Fibroblast of lung (primary cell): ENCODE data around the gene CORO2A. TPM values are rescaled to one million over a fixed set of nuclear protein-coding genes. Genes with fewer than 3 reads are reported as not detected.
A peak's percentile ranks its signal among the peaks of the same experiment; 100 is the strongest.

Experiments used
- DNase-seq, 2 donors: peaks; one replicate each; pipeline versions ENCODE4 v3.0.0 to v3.0.0-alpha.2; 2010; ENCODE audit warnings: low read depth in 2 of 2
- H2AFZ ChIP-seq: 2 replicates; pipeline ENCODE4 v1.5.1; 2012; ENCODE audit warnings: low read length, control low read depth, inconsistent platforms
- H3K27ac ChIP-seq: 2 replicates; pipeline ENCODE4 v1.5.1; 2011; ENCODE audit warnings: low read length, control low read depth; ENCODE audit not compliant: insufficient read depth
- H3K27me3 ChIP-seq: 2 replicates; pipeline ENCODE4 v1.5.1; 2011; ENCODE audit warnings: mild to moderate bottlenecking, low read length; ENCODE audit not compliant: control insufficient read depth, insufficient read depth
- H3K36me3 ChIP-seq: 2 replicates; pipeline ENCODE4 v1.5.1; 2011; ENCODE audit warnings: low read length; ENCODE audit not compliant: control insufficient read depth, insufficient read depth
- H3K4me1 ChIP-seq: 2 replicates; pipeline ENCODE4 v1.5.1; 2011; ENCODE audit warnings: low read length; ENCODE audit not compliant: control insufficient read depth, insufficient read depth; ENCODE audit errors: extremely low read depth
- H3K4me2 ChIP-seq: 2 replicates; pipeline ENCODE4 v1.5.1; 2011; ENCODE audit warnings: low read length, control low read depth; ENCODE audit not compliant: insufficient read depth; ENCODE audit errors: extremely low read depth
- H3K4me3 ChIP-seq, 4 experiments: fragments of 200-600 bp in 1 of 4; sonication (generic) in 1 of 4; replicated peaks in 1 of 4; 2 replicates each; pipeline ENCODE4 v1.5.1; 2011 to 2016; ENCODE audit warnings: low read length in 4 of 4, low read depth in 3 of 4, mild to moderate bottlenecking in 3 of 4, control low read depth in 2 of 4, inconsistent platforms in 1 of 4, mixed read lengths in 1 of 4; ENCODE audit not compliant: insufficient read depth in 1 of 4; ENCODE audit errors: control extremely low read depth in 1 of 4
- H3K79me2 ChIP-seq: 2 replicates; pipeline ENCODE4 v1.5.1; 2012; ENCODE audit warnings: mild to moderate bottlenecking, low read length, inconsistent platforms; ENCODE audit not compliant: control insufficient read depth, insufficient read depth
- H3K9ac ChIP-seq: 2 replicates; pipeline ENCODE4 v1.5.1; 2011; ENCODE audit warnings: mild to moderate bottlenecking, low read length, control low read depth; ENCODE audit not compliant: insufficient read depth
- H3K9me3 ChIP-seq: 2 replicates; pipeline ENCODE4 v1.5.1; 2012; ENCODE audit warnings: low read depth, low read length; ENCODE audit not compliant: control insufficient read depth, insufficient read depth
- H4K20me1 ChIP-seq: 2 replicates; pipeline ENCODE4 v1.5.1; 2011; ENCODE audit warnings: low read length; ENCODE audit not compliant: control insufficient read depth, insufficient read depth; ENCODE audit errors: extremely low read depth
- EZH2 ChIP-seq: IDR thresholded peaks from 2 replicates; pipeline ENCODE4 v1.5.1; 2012; ENCODE audit warnings: low read length, control low read depth, mild to moderate bottlenecking; ENCODE audit errors: missing control alignments
- polyA minus RNA-seq: library from RNA; depleted of rRNA, polyadenylated mRNA; stranded (reverse); fragments of >200 nt; gene quantifications from 2 replicates; pipeline ENCODE4 v1.2.3, GENCODE V29; 2011; ENCODE audit warnings: low replicate concordance
- polyA plus RNA-seq, 2 donors: library from polyadenylated mRNA; depleted of rRNA in 1 of 2; stranded (reverse) in 1 of 2; unstranded in 1 of 2; fragments of >200 nt; gene quantifications; 2 replicates each; pipeline ENCODE4 v1.2.1, GENCODE V29; 2011 to 2012; ENCODE audit warnings: missing spikeins in 1 of 2
- total RNA-seq: library from RNA; depleted of rRNA; stranded (reverse); fragments of >200 nt; gene quantifications from 2 replicates; pipeline ENCODE4 v1.2.1, GENCODE V29; 2014
- TF ChIP-seq, protein P1 (sequence below), 2 donors: IDR thresholded peaks in 1 of 2; conservative IDR thresholded peaks in 1 of 2; 1 replicate in 1 of 2; 2 replicates in 1 of 2; pipeline ENCODE4 v1.5.1; 2011 to 2012; ENCODE audit warnings: low read length in 2 of 2, control low read depth in 1 of 2, inconsistent platforms in 1 of 2, low read depth in 1 of 2, mild to moderate bottlenecking in 1 of 2

Gene CORO2A
- total RNA-seq, result under 0.01 and 0.50 TPM in 2 replicates
- 0.11 and 0.26 TPM in 2 replicates for polyA plus RNA-seq
- 0.15 and 0.24 TPM in 2 replicates for polyA plus RNA-seq (2012)
- 0.67 TPM in 1 of 2 replicates, not detected in the other for polyA minus RNA-seq

DNA sequence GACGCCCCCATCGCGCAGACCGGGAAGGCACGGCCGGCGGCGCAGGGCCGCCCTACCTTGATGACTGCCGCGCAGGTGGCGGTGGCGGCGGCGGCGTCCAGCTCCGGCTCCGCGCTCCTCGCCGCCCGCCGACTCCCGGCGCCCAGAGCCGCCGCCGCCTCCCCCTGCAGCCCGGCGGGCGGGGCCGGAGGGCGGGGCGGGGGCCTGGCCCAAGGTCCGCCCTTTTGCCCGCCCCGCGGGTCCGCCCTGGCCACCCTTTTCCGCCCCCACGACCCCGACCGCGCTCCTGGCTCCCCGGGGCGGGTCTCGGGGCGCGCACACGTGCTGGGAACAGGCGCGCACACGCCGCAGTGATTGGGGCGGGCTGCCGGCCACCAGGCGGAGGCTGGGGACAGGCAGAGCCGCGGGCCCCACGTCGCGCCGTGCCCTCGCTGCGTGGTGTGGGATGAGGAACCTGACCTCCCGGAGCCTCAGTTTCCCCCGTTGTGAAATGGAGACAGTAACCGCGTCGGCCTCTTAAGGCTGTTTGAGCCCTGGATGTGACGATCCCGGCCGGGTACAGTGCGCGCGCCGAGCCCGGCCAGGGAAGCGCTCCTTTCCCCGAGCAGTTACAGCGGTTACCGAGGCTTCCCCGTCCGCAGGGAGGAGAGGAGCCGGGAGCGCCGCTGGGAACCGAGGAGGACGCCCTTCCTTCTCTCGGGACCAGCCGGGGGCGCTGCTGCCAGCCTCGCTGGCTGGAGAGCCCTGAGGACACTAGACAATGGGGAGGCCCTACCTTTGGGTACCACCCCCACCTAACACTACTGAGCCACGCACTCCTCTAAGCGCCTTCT, at the start of gene CORO2A:
Gene CORO2A (minus strand): TSS at position 135 of the 833 bp plus-strand sequence. CDS start 34,977 bp downstream, outside the sequence.
- peaks cover 9% of the 10 kb centered on the region for H3K27me3 ChIP-seq
- H3K9me3 ChIP-seq, result no peaks in the 10 kb centered on the region
- H3K4me3 ChIP-seq, result peak within 1 kb of the TSS; percentile 23 to 74 (median 52)
- TF ChIP-seq EZH2, result no peak
- TF ChIP-seq, protein P1, sequence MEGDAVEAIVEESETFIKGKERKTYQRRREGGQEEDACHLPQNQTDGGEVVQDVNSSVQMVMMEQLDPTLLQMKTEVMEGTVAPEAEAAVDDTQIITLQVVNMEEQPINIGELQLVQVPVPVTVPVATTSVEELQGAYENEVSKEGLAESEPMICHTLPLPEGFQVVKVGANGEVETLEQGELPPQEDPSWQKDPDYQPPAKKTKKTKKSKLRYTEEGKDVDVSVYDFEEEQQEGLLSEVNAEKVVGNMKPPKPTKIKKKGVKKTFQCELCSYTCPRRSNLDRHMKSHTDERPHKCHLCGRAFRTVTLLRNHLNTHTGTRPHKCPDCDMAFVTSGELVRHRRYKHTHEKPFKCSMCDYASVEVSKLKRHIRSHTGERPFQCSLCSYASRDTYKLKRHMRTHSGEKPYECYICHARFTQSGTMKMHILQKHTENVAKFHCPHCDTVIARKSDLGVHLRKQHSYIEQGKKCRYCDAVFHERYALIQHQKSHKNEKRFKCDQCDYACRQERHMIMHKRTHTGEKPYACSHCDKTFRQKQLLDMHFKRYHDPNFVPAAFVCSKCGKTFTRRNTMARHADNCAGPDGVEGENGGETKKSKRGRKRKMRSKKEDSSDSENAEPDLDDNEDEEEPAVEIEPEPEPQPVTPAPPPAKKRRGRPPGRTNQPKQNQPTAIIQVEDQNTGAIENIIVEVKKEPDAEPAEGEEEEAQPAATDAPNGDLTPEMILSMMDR (conservative IDR thresholded peaks at IDR 0.05 in 1 of 2, IDR thresholded peaks at IDR 0.05 in 1 of 2; ENCODE audit: low read depth in 1 of 2, low read length in 2 of 2), result peak; percentile 34 to 57
- no peaks in the 10 kb centered on the region for H4K20me1 ChIP-seq
- DNase-seq, result peak; percentile 58 to 68
- peak within 1 kb of the TSS; percentile 26 for H2AFZ ChIP-seq
- no peaks in the 10 kb centered on the region for H3K79me2 ChIP-seq
- H3K27ac ChIP-seq, result no peak within 1 kb of the TSS
- H3K4me1 ChIP-seq, result no peaks in the 10 kb centered on the region
- peak within 1 kb of the TSS; percentile 71 for H3K4me2 ChIP-seq
- no peaks in the 10 kb centered on the region for H3K36me3 ChIP-seq
- H3K9ac ChIP-seq, result no peak within 1 kb of the TSS

DNA sequence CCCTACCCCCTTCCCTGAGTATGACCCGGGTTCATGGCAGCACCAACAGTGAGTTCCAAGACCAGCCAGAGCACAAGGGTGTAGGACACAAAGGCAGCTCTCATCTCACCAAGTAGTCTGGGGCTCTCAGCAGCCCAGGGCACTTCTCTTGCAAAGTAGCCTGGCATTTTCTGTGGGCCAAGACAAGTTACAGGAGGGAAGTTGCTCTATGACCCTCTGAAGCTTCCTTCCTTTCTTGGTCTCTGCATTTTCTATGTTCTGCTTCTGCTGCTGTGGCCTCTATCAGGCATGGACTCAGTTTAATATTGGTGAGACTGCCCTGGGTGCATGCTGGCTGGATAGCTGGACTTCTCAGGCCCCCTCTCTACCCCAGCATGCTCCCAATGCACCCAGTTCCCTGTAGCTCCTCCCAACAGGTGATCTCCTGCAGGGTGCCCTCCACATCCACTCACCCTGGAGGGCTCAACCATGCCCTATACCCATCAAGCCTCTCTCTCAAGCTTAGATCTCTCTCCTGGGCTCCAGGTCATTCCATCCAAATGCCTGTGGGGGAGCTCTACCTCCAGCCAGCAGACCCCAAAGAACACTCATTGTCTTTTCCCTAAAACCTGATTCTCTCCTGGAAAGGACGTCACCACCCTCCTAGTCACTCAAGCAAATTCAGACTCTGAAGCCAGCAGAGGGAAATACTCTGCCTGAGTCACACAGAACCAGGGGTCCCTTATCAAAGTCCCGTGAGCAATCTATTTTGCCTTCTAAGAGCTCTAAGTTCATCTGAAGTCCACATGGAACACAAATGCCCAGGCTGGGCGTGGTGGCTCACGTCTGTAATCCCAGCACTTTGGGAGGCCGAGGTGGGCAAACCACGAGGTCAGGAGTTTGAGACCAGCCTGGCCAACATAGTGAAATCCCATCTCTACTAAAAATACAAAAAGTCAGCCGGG, 49.2 kb upstream of the CORO2A start:
- TF ChIP-seq, protein P1 (conservative IDR thresholded peaks at IDR 0.05 in 1 of 2, IDR thresholded peaks at IDR 0.05 in 1 of 2; ENCODE audit: low read depth in 1 of 2, low read length in 2 of 2), result no peak
- TF ChIP-seq EZH2, result no peak
- no peaks in the 10 kb centered on the region for H3K4me1 ChIP-seq
- H3K27ac ChIP-seq, result no peak overlapping the region
- H2AFZ ChIP-seq, result no peak overlapping the region
- H3K79me2 ChIP-seq, result no peaks in the 10 kb centered on the region
- H3K4me3 ChIP-seq, result no peak overlapping the region
- H3K9ac ChIP-seq, result no peak overlapping the region
- no peaks in the 10 kb centered on the region for H3K9me3 ChIP-seq
- no peaks in the 10 kb centered on the region for H3K27me3 ChIP-seq
- H4K20me1 ChIP-seq, result no peaks in the 10 kb centered on the region
- H3K4me2 ChIP-seq, result no peak overlapping the region
- peaks cover 1% of the 10 kb centered on the region for H3K36me3 ChIP-seq
- DNase-seq, result no peak

DNA sequence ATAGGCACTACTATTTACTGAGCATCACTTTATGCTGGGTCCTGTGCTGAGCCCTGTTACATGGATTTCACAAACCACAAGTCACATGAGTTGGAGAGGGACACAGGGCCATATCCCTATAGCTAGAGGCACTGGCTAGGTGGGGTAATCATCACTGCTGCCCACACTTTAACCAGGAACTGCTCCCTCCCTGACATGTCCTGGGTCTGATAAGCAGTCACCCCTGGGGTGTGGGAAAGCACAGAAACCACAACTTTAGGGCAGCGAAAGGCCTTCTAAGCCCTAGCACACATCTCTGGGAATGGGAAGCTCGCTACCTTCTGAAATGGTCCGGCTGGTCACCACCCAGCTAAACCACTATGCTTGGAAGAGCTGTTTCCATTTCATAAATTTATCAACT, 48.0 kb upstream of the CORO2A start:
- TF ChIP-seq EZH2, result no peak
- TF ChIP-seq, protein P1 (conservative IDR thresholded peaks at IDR 0.05 in 1 of 2, IDR thresholded peaks at IDR 0.05 in 1 of 2; ENCODE audit: low read depth in 1 of 2, low read length in 2 of 2), result no peak
- H3K27me3 ChIP-seq, result no peaks in the 10 kb centered on the region
- H3K4me2 ChIP-seq, result no peak overlapping the region
- no peak overlapping the region for H3K27ac ChIP-seq
- H3K9ac ChIP-seq, result no peak overlapping the region
- DNase-seq, result no peak
- no peaks in the 10 kb centered on the region for H4K20me1 ChIP-seq
- peaks cover 1% of the 10 kb centered on the region for H3K36me3 ChIP-seq
- no peaks in the 10 kb centered on the region for H3K4me1 ChIP-seq
- H3K9me3 ChIP-seq, result no peaks in the 10 kb centered on the region
- H3K79me2 ChIP-seq, result no peaks in the 10 kb centered on the region
- no peak overlapping the region for H3K4me3 ChIP-seq
- H2AFZ ChIP-seq, result no peak overlapping the region
